Fibroblast of the aortic adventitia (primary cell): Measurements from ENCODE around the gene HEPACAM. TPM values are rescaled to one million over a fixed set of nuclear protein-coding genes. Genes with fewer than 3 reads are reported as not detected.

Experiments
- DNase-seq: peaks from one replicate; pipeline ENCODE4 v3.0.0-alpha.2; 2010; ENCODE audit warnings: low read depth
- H3K4me3 ChIP-seq: 2 replicates; pipeline ENCODE4 v1.5.1; 2011; ENCODE audit warnings: low read depth, mild to moderate bottlenecking, control low read depth, low read length, moderate library complexity
- total RNA-seq: library from RNA; depleted of rRNA; stranded (reverse); fragments of >200 nt; gene quantifications from 2 replicates; pipeline ENCODE4 v1.2.3, GENCODE V29; 2012; ENCODE audit warnings: low replicate concordance
- TF ChIP-seq, protein P1 (sequence below): IDR thresholded peaks from 2 replicates; pipeline ENCODE4 v1.5.1; 2011; ENCODE audit warnings: mild to moderate bottlenecking, low read length, control low read depth, inconsistent platforms; ENCODE audit not compliant: insufficient read depth

Gene HEPACAM
- total RNA-seq, 1 donor, result not detected

DNA sequence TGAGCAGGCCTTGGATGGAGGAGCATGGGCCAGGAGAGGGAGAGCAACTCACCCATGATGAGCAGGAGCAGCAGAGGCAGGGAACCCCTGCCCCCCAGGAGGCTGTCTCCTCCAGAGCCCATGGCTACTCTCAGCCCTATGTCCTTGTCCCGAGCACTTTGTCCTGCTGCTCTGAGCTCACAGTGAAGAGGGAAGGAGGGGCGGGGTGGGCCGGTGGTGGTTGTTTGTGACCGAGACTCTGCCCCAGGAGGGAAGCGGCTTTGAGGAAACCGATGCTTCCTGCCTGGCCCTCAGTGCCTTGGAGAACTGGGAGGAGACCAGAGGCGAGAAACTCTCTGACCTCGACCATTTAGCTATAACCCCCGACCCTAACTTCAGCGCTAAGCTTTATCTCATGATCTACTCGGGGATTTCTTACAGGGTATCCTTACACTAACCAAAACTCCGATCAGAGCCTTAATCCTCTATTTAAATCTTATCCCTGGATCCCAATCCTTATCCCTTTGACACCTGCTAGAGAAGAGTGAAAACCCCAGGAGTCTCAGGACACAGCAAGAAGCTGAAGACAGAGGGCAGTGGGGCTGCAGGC lies 38.1 kb downstream of the HEPACAM start, which contains the start of gene ROBO4:
Gene ROBO4, minus strand, starts transcription at position 192 of the 589 bp plus-strand sequence. Its CDS starts 70 bp downstream, at position 122.
- TF ChIP-seq, protein P1, sequence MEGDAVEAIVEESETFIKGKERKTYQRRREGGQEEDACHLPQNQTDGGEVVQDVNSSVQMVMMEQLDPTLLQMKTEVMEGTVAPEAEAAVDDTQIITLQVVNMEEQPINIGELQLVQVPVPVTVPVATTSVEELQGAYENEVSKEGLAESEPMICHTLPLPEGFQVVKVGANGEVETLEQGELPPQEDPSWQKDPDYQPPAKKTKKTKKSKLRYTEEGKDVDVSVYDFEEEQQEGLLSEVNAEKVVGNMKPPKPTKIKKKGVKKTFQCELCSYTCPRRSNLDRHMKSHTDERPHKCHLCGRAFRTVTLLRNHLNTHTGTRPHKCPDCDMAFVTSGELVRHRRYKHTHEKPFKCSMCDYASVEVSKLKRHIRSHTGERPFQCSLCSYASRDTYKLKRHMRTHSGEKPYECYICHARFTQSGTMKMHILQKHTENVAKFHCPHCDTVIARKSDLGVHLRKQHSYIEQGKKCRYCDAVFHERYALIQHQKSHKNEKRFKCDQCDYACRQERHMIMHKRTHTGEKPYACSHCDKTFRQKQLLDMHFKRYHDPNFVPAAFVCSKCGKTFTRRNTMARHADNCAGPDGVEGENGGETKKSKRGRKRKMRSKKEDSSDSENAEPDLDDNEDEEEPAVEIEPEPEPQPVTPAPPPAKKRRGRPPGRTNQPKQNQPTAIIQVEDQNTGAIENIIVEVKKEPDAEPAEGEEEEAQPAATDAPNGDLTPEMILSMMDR, result no peak
- no peak for DNase-seq
- peak within 1 kb of the TSS; percentile 33 for H3K4me3 ChIP-seq

DNA sequence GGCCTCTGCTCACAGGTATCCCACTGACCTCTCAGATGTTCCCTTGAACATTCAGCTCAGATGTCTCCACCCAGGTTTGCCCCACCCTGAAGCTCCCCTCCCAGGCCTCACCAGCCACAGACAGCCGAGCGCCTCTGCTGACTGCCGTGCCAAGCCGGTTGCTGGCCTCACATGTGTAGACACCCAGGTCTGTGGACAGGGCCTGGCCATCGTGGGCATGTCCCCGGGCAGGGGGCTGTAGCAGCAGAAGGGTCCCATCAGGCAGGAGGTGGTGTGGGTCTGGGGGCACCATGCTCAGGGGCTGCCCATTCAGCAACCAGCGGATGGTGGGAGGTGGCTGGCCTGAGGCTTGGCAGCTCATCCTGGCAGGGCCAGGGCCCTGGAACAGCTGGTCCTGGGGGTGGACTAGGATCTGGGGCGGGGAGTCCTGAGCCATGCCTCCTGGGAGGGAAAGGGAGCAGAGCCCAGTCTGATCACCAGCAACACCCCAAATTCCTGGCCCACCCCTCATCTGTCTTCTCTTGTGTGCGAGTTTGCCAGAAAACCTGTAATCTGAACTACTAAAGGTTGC lies 38.9 kb downstream of the HEPACAM start:
- DNase-seq, result peak; percentile 90
- H3K4me3 ChIP-seq, result peak overlapping the region; percentile 33
- TF ChIP-seq, protein P1, result no peak

DNA sequence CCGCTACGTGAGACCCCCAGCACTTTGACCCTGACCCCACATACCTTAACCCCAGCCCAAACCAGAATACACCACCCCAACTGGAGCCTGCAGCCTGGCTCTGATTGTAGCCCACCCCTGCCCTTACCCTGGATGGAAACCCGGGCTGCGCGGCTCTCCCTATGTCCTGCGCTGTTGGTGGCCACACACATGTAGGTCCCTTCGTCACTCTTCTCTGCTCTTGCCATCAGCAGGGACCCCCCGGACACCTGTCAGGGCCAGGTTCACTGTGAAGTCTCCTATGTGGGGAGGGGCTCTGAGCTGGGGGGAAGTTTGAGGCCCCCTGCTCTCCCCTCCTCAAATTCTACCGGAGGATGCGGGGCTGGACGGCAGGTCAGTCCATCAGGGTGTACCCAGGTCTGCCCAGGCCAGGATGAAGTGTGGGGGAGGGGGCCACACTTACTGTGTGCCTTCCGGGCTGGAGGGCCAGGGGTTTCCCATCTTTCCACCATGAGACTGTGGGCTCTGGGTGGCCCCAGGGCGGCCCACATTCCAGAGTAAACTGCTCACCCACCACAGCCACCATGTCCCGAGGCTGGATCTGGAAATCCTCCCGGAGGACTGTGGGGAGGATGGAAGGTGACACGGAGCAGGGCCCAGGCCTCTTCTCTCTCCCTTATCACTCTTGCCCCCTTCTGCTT lies 39.6 kb downstream of the HEPACAM start:
- no peak for DNase-seq

DNA sequence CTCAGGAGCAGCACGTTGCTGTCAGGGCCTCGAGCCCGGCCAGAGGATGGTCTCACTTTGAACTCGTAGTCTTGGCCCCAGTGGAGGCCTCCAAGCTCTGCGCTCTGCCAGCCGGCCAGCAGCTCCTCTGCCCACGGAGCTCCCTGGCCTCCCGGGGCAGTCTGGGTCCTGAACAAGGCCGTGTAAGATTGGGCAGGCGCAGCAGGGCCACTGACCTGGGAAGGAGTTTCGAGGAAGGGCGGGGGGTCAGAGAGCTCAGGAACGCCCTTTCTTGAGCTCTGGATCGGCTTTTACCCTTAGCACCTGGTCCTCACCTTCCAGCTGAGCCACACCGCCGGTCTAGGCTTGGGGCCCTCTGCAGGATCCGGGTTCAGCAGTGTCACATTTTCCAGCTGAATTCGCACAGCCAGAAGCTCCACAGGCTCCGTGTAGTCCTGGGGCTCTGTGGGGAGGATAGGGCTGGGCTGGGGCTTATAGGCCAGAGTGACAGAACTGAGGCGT lies 40.3 kb downstream of the HEPACAM start:
- no peak for DNase-seq
- TF ChIP-seq, protein P1, result no peak
- no peak overlapping the region for H3K4me3 ChIP-seq

More for the DNA sequence above, 39.6 kb downstream of the HEPACAM start:
- H3K4me3 ChIP-seq, result no peak overlapping the region
- TF ChIP-seq, protein P1, result no peak

DNA sequence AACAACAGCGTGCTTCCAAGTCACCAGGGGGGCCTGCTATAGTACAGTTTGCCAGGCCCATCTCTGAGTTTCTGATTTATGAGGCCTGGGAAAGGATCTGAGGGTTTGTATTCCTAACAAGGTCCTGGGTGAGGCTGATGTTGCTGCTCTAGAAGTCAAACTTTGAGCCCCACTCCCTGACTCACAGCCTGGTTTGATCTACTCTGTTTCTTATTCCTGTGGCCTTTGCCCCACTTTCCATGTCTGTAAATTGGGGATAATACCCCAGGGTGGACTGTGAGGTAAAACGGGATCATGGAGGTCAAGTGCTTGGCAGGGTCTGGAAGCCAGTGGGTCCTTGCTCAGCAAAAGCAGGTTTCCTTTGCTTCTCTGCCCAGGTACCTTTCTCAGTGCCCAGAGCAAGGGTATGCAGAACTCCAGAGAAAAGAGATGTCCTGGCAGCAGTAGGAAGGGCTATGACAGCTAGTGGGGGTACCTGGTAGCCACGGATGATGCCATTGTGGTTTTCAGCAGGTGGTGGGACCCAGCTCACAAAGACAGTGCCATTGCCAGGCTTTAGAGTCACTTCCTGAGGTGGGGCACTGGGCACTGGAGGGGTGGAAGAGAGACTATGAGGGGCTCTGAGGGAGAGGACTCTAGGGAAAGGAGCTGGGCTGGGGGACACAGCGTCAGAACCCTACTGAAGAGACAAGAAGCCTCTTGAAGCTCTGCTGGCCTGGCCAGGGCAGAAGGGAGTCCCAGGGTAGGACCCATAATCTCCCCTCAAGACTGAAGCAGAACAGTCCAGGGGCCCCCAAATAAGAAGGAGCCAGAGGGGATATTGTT lies 41.0 kb downstream of the HEPACAM start:
- TF ChIP-seq, protein P1, result no peak
- peak; percentile 30 for DNase-seq
- H3K4me3 ChIP-seq, result no peak overlapping the region

DNA sequence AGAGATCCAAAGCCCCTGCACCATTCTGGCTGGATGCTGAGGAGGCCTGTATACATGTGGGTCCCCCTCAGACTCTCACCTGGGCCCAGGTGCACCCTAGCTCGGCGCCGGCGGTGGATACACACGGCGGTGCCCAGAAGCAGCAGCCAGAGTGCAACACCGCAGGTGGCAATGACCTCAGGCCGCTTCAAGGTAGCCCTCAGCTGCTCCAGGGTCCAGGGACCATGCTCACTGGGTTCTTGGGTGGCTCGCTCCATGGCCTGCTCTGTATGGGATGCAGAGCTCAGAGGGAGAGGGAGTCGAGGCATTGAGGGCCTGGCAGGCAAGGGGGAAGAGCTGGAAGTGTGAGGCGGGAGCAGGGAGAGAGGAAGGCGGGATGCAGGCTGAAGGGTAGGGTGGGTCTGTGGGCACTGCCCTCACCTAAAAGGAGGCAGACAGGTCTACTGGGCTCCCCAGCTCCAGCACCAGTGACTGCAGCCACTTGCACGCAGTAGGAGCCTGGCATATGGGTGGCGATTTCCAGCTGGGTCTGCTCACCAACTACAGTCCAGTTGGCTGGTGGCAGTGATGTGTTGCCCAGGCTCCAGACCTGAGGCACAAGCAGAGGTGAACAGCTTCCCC lies 42.0 kb downstream of the HEPACAM start:
- no peak overlapping the region for H3K4me3 ChIP-seq
- DNase-seq, result no peak
- TF ChIP-seq, protein P1, result no peak
